NCI-H2029 (cell line): ENCODE measurements around the gene RXRA.

Experiments used
- DNase-seq: peaks from one replicate; lab custom pipeline; 2025; lab: John Stamatoyannopoulos, UW

Gene RXRA

DNA sequence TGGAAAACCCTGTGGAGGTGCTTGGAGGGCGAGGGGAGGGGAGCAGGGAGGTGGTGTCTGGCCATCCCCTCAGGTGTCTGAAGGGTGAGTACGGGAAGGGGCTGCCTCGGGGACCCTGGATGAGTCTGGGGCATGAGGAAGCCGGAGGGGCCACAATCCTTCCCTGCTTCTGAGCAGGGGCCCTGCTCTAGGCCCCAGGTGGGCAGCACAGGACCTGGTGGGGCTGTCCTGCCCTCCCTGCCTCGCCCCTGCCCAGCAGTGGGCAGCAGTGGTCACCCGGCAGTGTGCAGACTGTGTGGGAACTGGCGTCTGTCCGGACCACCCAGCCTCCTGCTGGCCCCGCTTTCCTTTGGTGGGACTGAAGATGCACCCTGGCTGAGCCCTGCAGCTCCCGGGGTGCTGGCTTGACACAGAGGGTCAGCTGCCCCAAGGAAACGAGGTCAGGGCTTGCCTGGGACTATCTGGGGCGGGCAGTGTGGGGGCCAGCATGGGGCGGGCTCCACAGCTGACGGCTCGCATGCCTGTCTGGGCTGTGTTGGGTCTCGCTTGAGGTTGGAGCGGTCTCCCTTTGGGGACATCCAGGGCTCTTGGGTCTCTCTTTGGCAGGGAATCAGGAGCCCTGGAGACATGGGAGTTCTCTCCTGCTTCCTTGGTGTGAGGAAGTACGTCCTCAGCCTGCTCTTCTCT, 26.1 kb downstream of the RXRA start:
- DNase-seq, result no peak

DNA sequence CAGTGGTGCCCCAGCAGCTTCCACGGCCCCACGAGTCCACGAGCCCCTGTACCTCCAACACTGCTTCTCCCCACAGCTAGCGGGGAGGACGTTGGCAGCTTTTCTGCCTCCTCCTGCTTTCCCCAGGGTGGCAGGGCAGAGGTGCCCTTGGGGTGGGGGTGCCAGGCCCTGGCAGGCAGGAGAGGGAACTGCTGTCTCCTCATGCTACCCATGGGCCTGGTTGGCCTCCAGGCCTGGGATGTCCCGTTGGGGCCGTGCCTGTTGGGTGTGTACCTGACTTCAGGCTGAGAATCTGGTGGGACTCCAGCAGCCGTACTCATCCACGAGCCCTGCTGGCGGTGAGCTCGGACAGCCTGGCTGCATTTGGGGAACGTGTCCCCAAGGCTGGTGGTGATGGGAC, 27.3 kb downstream of the RXRA start:
- no peak for DNase-seq

DNA sequence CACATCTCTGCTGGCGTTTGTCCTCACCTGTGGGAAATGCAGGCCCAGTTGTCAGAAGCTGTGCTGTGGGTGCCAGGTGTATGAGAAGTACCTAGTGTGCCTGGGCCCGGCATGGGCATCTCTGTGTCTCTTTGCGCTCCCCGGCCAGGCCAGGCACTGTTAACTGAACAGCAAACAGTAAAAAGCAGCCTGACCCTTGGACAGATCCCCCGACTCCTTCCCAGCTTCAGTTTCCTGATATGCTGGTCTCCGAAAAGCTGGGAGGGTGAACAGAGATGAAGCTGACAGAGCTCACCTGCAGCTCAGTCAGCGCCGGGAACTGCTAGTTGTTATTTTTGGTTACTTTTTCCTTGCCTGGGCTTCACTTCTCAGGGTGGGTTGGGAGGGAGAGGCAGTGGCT, 28.9 kb downstream of the RXRA start:
- DNase-seq, result no peak

DNA sequence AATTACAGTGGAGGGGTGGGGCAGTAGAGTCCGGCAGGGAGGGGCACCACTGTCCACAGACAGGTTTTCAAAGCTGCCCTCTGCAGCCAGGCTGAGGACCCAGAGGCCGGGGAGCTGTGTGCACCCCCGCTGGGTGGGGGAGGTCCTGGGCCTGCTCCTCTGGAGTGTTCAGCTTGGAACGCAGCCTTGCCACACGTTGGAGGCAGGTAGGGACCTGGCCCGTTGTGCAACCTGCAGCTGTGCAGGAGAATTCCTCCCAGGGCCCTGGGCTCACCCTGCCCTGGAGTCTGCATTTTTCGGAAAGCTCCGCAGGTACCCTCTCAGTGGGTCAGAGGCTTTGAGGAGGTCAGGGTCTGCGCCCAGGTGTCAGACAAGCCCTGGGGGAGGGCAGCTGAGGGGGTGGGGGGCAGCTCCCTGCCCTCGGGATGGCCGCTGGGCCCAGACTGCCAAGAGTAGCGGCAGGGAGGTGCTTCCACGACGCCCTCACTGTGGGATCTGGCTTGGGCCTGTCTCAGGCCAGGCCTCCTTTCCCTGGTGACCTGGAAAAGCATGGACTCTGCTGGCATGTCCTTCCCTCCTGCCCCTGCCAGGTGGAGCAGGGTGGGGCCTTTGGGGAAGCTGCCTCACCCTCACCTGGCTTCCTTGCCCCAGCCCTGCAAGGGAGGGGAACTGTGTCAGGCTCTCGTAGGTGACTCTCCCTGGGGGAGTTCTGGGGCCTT, 29.5 kb downstream of the RXRA start:
- DNase-seq, result no peak

DNA sequence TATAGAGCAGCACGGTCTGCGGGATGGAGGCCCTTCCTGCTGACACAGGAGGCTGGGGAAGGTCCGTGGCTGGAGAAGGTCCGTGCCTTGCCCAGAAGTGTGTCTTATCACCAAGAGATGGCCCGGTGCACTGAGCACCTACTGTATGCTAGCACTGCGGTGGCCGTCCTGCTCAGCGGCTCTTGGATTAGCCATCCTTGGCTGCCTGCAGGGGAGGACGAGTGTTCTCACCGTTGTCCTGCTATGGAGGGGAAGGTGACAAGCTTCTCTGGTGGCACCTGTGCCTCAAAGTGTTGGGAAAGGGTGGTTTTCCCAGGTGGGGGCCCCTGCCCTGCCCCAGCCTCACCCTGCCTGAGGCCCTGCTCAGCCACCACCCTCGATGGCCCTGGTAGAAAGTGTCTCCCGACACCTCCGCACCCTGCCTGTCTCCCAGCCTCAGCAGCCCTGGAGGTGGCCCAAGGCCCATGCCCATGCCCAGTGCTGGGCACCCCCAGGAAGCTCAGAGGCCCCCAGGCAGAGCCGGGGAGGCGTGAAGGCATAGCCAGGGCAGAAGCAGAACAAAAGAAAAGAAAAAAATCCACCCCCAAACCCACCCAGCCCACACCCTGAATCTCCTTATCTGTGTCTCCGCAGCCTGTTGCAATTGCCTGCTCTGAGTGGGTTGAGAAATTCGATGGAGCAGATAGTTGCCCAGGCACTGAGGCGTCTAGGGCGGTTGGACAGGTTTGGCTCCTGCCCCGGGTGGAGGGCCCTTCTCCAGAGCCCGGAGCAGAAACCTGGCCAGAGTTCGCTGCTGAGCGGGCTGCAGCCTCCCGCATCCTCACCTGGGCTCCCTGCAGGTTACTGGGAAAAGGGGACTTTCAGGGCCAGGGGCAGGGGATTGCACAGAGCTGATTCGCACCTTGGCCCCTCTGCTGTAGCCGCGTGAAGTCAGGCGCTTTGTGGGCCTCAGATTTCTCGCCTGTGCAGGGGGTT, 30.5 kb downstream of the RXRA start:
- no peak for DNase-seq

DNA sequence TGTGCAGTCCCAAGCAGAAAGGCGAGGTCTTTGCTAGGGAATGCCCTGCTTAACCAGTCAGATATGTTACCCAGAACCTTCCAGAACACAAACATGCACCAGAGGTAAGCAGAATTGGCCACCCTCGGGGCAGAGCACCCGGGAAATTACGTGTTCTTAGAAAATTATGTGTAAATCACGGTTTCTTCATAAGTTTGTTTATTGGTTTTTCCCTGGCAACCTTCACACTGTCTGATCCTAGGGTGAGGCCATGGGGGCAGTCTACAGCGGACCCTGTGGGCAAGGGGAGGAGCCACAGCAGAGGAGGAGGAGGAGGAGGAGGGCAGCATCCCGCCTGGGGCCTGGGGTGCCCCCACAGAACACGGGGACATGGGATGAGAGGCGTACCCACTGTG, 31.4 kb downstream of the RXRA start:
- no peak for DNase-seq

DNA sequence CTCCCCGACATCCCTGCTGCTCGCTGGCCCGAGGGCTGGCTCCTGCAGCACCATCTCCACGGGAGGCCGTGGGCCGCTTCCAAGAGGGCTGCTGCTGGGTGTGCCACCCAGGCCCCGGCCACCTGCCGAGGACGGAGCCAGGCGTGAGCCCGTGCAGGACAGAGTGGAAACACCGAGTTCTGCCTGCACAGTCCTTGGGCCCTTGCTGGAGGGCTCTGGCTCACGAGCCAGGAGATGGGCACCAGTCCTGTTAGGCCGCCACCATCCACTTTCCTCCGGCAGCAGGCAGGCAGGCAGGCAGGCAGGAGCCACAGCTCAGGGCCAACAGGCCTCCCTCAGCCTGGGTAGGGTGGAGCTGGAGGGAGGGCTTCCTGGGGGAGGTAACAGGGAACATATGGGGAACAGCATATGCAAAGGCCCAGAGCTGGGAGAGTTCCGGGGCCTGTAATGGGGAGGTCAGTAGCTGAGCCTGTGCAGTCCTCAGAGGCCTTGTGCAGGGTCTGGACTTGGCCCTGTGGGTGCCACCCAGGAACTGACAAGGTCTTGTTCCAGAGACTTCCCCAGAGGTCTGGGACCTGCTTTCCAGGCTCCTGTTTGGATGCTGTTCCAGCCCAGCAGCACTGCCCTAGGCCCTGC, 31.9 kb downstream of the RXRA start:
- no peak for DNase-seq

DNA sequence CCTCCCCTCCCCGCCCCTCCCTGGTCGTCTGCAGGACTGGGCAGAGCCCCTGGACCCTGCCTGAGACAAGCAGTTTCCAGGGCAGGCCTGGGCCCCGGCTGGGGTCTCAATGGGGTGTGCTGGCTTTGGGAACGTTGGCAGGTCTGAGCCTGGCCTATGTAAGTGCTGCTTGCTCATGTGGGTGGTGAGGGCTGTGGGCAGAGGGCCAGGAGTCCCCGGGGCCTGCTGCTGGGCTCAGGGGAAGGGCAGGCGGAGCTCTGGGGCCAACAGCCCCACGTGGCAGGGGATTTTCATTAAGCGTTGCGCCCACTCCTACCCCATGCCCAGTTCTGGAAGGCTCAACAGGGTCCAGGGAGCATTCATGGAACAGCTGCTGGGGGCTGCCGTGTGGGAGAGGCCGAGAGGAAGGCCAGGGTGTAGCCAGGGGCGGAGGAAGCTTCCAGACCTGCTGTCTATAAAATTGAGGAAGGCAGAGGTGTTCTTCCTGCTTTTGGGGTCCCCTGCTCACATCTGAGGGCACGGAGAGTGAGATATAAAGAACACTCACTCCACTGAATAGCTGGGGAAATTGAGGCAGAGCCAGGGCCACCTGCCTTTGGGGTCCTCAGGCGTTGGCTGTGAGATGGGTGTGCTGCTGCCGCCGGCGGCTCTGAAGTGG, 32.5 kb downstream of the RXRA start:
- DNase-seq, result no peak

DNA sequence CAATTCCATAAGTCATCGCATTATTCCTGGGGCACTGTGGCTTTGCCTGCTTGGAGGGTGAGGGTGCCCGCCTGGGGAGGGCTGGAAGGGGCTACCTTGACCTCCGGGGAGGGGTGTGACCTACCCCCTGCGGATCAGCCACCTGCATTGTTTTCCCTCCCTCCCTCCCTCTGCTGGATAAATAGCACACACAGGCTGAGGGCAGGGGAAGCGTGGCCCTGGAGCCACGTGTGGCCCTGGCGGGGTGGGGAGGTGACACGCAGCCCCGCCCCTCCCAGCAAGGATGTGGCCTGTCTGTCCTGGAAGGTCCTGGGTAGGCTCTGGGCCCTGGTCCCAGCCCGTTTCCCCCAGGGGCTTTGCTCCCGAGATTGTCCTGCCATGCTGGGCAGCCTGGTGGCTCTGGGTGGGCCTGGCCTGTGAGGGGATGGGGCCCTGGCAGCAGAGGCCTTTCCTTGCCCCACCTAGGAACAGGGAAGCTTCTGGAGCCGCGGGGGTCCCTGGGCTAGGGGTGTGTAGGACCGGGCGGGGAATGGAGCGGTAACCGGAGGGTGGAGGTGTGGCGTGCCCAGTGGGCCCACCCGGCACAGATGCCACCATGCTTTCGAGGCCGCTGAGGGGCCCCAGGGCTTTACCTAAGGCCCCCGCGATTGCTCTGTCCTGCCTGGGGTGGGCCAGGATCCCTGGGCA, 33.4 kb downstream of the RXRA start:
- no peak for DNase-seq

DNA sequence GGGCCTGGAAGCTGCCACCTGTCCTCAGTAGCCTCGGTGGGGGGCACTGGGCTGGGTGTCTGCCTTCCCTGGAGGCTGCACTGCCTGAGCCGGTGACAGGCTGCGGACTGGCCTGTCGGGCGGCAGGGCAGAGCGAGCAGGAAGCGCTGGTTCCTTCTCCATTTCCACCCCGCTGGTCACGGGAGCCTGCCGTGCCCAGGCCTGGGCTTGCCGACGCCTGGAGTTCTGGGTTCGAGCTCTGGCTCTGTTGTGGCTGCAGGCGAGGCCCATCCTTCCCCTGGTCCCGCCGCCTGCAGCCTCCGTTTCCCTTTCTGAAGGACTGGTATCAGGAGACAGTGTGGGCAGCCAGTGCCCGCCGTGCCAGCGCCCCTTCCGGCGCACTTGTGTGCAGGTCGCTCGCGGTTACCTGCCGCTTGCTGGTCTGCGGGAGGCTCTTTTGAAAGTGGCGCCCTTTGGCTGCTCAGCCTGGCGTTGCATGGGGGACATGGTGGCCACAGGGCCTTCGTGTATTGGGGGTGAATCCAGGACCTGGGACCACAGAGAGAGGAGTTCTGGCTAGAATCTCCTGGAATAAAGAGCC, 34.0 kb downstream of the RXRA start:
- no peak for DNase-seq

DNA sequence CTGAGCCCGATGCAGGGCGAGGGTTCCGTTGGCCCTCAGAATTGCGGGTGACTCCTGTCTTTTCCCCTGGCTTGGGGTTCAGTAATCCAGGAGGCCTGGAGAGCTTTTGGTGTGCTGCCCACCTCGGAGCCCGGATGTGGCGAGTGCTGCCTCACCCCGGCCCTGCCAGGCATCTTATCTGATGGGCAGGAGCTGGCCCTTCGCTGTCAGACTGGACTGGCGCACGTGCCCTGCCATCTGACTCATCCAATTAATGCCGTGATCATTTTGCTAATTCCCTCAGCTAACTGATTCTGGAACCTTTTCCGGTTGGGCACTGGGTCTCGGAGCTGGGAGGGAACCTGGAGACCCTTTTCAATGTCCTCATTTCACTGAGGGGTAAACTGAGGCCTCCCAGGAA, 34.6 kb downstream of the RXRA start:
- DNase-seq, result no peak

DNA sequence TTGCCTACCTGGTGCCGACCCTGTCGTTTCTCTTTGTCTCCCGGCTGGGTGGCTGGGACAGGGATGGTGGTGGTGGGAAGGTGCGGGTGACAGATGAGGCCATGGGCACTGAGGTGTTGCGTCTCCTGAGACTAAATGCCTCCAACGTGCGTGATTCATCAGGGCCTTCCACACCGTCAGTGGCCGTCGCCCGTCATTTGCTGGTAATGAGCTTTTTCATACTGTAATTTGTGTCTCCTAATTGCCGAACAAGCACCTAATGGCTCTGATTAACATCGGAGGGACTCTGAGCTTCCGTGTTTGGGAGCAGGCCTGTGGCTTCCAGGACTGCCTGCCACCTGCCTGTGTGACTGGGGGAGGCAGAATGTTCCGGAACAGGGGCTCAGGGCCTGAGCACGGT, 35.2 kb downstream of the RXRA start:
- no peak for DNase-seq

DNA sequence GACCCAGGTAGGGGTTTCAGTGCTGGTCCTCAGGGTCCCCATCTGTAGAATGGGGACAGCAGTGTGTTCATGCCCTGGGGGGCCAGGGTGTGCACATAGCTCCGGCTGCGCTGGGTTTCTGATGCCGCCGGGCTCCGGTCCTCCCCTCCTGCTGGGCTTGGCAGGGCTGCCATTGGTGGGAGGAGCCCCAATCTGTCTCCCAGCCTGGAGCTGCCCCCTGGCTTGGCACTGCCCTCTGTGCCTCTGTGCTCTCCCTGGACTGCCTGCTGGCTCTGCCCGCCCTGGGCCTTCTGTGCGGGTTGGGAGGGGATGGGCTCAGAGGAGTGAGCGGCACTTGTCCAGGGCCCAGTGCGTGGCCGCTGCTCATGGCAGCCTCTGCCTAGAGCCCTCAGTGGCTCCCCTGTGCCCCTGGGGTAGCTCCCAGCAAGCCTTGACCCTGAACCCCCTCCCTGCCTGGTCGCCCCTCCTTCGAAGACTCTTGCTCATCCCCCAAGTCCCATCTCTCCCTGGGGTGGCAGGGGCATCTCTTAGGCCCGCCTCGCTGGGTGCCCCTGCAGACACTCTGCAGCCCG, 35.7 kb downstream of the RXRA start:
- no peak for DNase-seq

DNA sequence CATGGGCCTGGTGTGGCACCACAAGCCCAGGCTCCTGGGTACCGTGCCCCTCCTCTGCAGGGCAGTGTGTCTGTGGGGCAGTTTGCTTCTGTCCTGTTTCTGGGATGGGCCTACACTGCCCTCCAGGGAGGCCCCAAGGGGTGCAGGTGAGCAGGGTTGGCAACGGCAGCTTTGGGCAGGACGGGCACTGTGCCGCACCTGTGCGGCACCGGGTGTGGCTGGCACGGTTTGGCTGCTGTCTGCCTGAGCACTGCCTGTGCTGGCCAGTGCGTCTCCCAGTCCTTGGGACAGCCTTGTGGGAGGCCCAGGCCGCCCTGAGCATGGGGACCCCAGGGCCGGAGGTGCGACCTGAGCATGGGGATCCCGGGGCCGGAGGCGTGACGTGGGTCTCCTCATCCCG, 37.2 kb downstream of the RXRA start:
- DNase-seq, result no peak

DNA sequence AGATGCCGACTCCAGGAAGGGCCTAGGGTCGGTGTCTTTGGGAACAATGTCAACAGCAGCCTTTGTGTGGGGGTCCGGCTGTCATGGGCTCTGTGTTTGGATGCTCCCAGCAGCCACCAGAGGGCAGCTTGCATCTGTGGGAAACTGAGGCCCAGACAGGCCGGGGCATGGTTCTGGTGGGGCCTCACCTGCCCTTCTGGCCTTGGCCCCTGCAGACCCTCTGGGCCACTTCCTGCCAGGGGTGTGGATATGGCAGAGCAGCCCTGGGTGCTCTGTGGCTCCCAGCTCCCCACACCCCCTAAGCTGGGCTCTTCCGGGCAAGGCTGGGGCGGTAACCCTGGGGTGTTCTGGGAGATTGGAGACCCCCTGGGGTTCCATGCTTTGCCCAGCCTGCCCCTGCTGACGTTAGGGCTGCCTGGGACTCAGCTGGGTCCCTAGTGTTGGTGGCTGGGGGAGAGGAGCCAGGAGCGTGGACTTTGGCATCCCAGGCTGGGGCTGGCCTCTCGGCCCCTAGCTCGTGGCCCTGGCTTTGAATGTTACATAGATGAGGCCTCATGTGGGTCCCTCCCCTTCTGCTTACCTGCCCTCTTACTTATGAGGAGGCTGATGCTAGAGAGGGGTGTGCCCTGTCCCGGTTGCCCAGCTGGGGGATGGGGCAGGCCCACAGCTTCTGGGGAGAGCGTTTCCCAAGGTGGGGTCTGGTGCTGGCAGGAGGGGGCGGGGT, 38.3 kb downstream of the RXRA start:
- no peak for DNase-seq

DNA sequence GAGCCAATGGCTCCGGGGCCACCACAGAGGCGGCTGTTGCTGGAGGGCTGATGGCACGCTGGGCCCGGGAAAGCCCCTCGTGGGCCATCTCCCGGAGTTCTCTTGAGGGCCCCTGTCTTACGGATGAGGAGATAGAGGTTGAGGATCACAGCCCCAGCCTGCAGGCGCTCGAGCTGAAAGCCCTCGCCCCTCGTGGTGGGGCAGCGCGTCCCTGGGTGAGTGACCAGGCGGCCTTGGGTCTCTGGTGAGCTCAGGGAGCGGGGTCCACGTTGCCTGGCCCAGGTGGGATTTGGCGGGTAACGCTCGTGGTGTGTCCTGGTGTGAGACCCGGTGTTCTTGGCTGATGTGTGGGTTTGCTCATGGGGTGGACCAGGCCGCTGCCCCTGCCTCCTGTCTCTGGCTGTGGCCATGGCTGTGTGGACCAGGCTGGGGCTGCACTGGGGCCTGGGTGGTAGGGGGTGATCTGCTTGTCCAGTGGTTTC, 38.9 kb downstream of the RXRA start:
- DNase-seq, result no peak

DNA sequence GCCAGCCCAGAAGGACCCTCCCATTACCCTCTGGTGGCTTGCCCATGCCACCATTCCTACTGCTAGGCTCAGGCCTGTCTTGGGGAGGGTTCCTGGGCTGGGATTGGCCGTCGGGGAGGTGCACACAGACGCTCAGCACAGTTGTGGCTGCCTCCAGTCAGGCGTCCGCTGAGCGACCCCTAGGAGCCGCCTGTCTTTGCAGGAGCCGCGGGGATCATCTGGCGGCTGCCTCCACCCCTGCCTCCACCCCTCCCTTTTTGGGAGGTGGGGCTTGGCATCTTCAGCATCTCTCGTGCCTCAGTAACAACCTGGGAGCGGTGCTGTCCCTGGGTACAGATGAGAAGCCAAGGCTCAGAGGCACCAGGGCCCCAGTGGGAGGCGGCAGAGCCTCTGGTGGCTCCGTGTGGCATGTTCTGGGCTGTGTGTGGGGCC, 39.6 kb downstream of the RXRA start:
- no peak for DNase-seq

DNA sequence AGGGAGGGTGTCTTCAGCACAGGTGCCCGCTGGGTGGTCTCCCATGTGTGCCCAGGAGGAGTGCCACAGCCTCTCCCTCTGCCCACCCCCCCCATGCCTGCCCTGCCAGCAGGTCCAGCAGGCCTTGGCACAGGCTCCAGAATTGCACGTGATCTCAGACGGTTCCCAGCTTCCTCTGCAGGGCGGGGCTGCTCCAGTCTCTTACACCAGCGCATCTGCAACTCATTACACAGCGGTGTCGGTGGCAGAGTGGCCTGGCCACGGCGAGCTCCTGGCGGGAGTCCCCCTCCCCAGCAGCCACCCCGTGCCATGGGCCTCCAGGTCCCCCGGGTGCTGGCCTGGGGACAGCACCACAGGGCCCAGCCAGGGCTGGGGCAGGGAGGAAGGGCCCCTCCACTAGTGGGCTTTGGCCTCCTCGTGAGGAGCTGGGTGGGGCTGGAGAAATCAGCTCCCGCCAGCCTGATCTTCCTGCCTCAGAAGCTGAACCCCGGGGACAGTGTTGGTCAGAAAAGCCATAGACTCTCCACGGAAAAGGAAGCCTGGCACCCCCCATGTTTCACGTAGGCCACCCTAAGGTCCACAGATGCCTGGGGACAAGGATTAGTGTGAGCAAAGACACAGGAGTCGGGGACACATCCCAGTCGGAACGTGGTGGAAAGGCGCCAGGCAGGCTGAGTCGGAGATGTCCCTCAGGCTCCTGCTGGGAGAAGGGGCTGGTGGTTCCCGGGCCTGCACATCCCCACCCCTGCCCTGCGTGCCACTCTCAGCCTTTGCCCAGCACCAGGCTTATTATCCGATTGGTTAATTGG, 40.2 kb downstream of the RXRA start:
- peak; percentile 79 for DNase-seq

DNA sequence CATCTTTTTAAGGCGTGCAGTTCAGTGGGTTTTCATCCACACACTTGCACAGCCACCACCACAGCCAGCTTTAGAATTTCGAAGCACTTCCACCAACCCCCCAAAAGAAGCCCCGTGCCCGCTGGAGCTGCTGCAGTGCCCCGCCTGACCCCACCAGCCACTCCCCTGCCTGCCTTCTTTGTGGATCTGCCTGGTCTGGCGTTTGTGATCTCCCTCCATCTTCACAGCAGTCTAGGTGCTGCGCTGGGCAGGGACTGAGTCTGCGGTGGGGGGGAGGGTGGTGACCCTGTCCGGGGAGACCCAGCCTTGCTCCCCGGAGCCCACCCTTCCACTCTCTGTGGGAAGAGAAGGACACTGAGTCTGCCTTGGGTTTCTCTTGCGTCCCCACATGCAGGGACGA, 40.8 kb downstream of the RXRA start:
- DNase-seq, result no peak
